GM18873 (cell line): Measurements from ENCODE around the gene EDIL3.
"Not testable (repeated sequence)": the region's sequence is repeated elsewhere in the genome, so short reads cannot be mapped to it uniquely, and the experiment has no call there.

Experiments used
- ATAC-seq: cut with Tn5 transposase; IDR thresholded peaks from one replicate; pipeline ENCODE4 v1.9.1; 2021; ENCODE audit warnings: mild to moderate bottlenecking, moderate library complexity, moderate number of reproducible peaks; ENCODE audit not compliant: unreplicated experiment, low FRiP score

EDIL3 gene

GRCh38 chr5:84091127-84091799, 293.4 kb downstream of the EDIL3 start:
- ATAC-seq = no peak

GRCh38 chr5:84088996-84089395, 295.7 kb downstream of the EDIL3 start:
- ATAC-seq = no peak

GRCh38 chr5:84086511-84086910, 298.2 kb downstream of the EDIL3 start:
- no peak for ATAC-seq

GRCh38 chr5:84085387-84086041, 299.2 kb downstream of the EDIL3 start:
- no peak for ATAC-seq

- ATAC-seq = no peak
Measured at GRCh38 chr5:84080908-84081307, 303.8 kb downstream of the EDIL3 start.

- ATAC-seq = no peak
Measured at GRCh38 chr5:84072339-84072738, 312.3 kb downstream of the EDIL3 start.

- ATAC-seq = no peak
Measured at GRCh38 chr5:84069608-84070179, 315.0 kb downstream of the EDIL3 start.

- no peak for ATAC-seq
Measured at GRCh38 chr5:84063041-84063440, 321.6 kb downstream of the EDIL3 start.

- no peak for ATAC-seq
Measured at GRCh38 chr5:84059672-84060071, 325.0 kb downstream of the EDIL3 start.

GRCh38 chr5:84058561-84058960, 326.1 kb downstream of the EDIL3 start:
- ATAC-seq = no peak

- ATAC-seq = no peak
Measured at GRCh38 chr5:84057211-84057610, 327.5 kb downstream of the EDIL3 start.

- ATAC-seq = no peak
Measured at GRCh38 chr5:84045964-84046363, 338.7 kb downstream of the EDIL3 start.

GRCh38 chr5:84036842-84037241, 347.8 kb downstream of the EDIL3 start:
- ATAC-seq = no peak

GRCh38 chr5:84032324-84032723, 352.4 kb downstream of the EDIL3 start:
- no peak for ATAC-seq

GRCh38 chr5:84028093-84028492, 356.6 kb downstream of the EDIL3 start:
- no peak for ATAC-seq

- ATAC-seq = not testable (repeated sequence)
Measured at GRCh38 chr5:84018521-84018920, 366.2 kb downstream of the EDIL3 start.

- ATAC-seq = no peak
Measured at GRCh38 chr5:84017523-84018172, 367.0 kb downstream of the EDIL3 start.

GRCh38 chr5:84016085-84016484, 368.6 kb downstream of the EDIL3 start:
- ATAC-seq = no peak

GRCh38 chr5:84014966-84015365, 369.7 kb downstream of the EDIL3 start:
- no peak for ATAC-seq

GRCh38 chr5:83993803-83994202, 390.9 kb downstream of the EDIL3 start:
- ATAC-seq = no peak

GRCh38 chr5:83991566-83992224, 393.0 kb downstream of the EDIL3 start:
- ATAC-seq = no peak
